Adrenal gland (tissue), 5 donors: Measurements from ENCODE around the gene MFAP2.

Experiments used
- CTCF ChIP-seq, 6 experiments: fragments of 450-650 bp in 4 of 6; fragments of 200-600 bp in 2 of 6; sonication (generic) in 1 of 6; IDR thresholded peaks; 1 replicate in 5 of 6; 2 replicates in 1 of 6; pipeline versions ENCODE4 v1.5.1 to v1.8.0; 2016 to 2021; ENCODE audit warnings: antibody characterized with exemption in 6 of 6, mild to moderate bottlenecking in 2 of 6, moderate library complexity in 1 of 6
- POLR2A ChIP-seq, 2 donors: fragments of 450-650 bp; IDR thresholded peaks; one replicate each; pipeline ENCODE4 v1.6.1; 2017; ENCODE audit warnings: antibody characterized with exemption in 2 of 2, mild to moderate bottlenecking in 2 of 2, moderate library complexity in 1 of 2
- donor health status: DM: no; HTN: no; CAD: no.

- no peak for TF ChIP-seq CTCF (IDR thresholded peaks at IDR 0.05)
- TF ChIP-seq POLR2A (IDR thresholded peaks at IDR 0.05) = no peak
Observed at GRCh38 chr1:17011092-17011438, 30.6 kb upstream of the MFAP2 start.
